Measurements from ENCODE around the gene HYKK. TPM values are rescaled to one million over a fixed set of nuclear protein-coding genes. Genes with fewer than 3 reads are reported as not detected.
"Not testable (repeated sequence)": the region's sequence is repeated elsewhere in the genome, so short reads cannot be mapped to it uniquely, and the experiment has no call there.

HYKK gene
- total RNA-seq, 4 donors from 2014 or later, result 0.87 to 6.6 (median 4.4) TPM

- in situ Hi-C loops (cut with MboI; ENCODE audit: low sequenced_read_pairs in 4 of 4) (no loop called here), intact Hi-C loops (cut with DNase I; ENCODE audit: low total_unique reads) (no loop called here)
- no peaks in the 10 kb centered on the region for H3K9me3 ChIP-seq
- no peaks in the 10 kb centered on the region for H3K27me3 ChIP-seq
- no peaks in the 10 kb centered on the region for H3K4me1 ChIP-seq
- H3K4me3 ChIP-seq, result no peak overlapping the region
- TF ChIP-seq POLR2A (IDR thresholded peaks at IDR 0.05) (no peak), CTCF (IDR thresholded peaks at IDR 0.05 in 4 of 5, conservative IDR thresholded peaks at IDR 0.05 in 1 of 5) (no peak)
- ATAC-seq (no peak), DNase-seq (no peak)
- peaks cover 2 to 35% of the 10 kb centered on the region in 2 donors for H3K36me3 ChIP-seq
- no peak overlapping the region for H3K27ac ChIP-seq
Measured at GRCh38 chr15:78552597-78552996, 45.2 kb downstream of the HYKK start.

- H3K4me3 ChIP-seq; H3K27ac ChIP-seq; H3K9me3 ChIP-seq; in situ Hi-C loops (cut with MboI; ENCODE audit: low sequenced_read_pairs in 4 of 4); H3K36me3 ChIP-seq; DNase-seq; intact Hi-C loops (cut with DNase I; ENCODE audit: low total_unique reads); H3K27me3 ChIP-seq; ATAC-seq: not testable (repeated sequence)
- peaks cover 9 to 14% of the 10 kb centered on the region in 2 donors for H3K4me1 ChIP-seq
Measured at GRCh38 chr15:78560201-78560600, 52.8 kb downstream of the HYKK start.

- intact Hi-C loops (cut with DNase I; ENCODE audit: low total_unique reads) (no loop called here), in situ Hi-C loops (cut with MboI; ENCODE audit: low sequenced_read_pairs in 4 of 4) (no loop called here)
- H3K9me3 ChIP-seq, result no peaks in the 10 kb centered on the region
- peaks cover 16 to 23% of the 10 kb centered on the region in 2 donors for H3K4me1 ChIP-seq
- TF ChIP-seq CTCF (IDR thresholded peaks at IDR 0.05 in 4 of 5, conservative IDR thresholded peaks at IDR 0.05 in 1 of 5) (no peak), POLR2A (IDR thresholded peaks at IDR 0.05) (no peak)
- H3K4me3 ChIP-seq, result no peak overlapping the region
- no peak for ATAC-seq
- H3K27ac ChIP-seq, result no peak overlapping the region
- H3K36me3 ChIP-seq, result no peaks in the 10 kb centered on the region
- DNase-seq, result no peak
- H3K27me3 ChIP-seq, result peaks cover 0 to 5% (median under 1%) of the 10 kb centered on the region in 3 donors
Measured at GRCh38 chr15:78561490-78561889, 54.1 kb downstream of the HYKK start.

- no peak for TF ChIP-seq CTCF (IDR thresholded peaks at IDR 0.05 in 4 of 5, conservative IDR thresholded peaks at IDR 0.05 in 1 of 5)
- no peak for TF ChIP-seq POLR2A (IDR thresholded peaks at IDR 0.05)
- no peak overlapping the region for H3K27ac ChIP-seq
- no peaks in the 10 kb centered on the region for H3K9me3 ChIP-seq
- H3K4me3 ChIP-seq, result no peak overlapping the region
- peaks cover 7 to 21% (median 11%) of the 10 kb centered on the region in 3 donors for H3K27me3 ChIP-seq
- H3K4me1 ChIP-seq, result peaks cover 17 to 24% of the 10 kb centered on the region in 2 donors
- H3K36me3 ChIP-seq, result no peaks in the 10 kb centered on the region
- in situ Hi-C loops (cut with MboI; ENCODE audit: low sequenced_read_pairs in 4 of 4) (no loop called here), intact Hi-C loops (cut with DNase I; ENCODE audit: low total_unique reads) (no loop called here)
- DNase-seq (no peak), ATAC-seq (no peak)
Measured at GRCh38 chr15:78563092-78563491, 55.7 kb downstream of the HYKK start.

GRCh38 chr15:78564743-78565096 lies 57.3 kb downstream of the HYKK start:
- H3K4me3 ChIP-seq, result peak overlapping the region in 1 of 4 donors; percentile 58
- in situ Hi-C loops (cut with MboI; ENCODE audit: low sequenced_read_pairs in 4 of 4) (no loop called here), intact Hi-C loops (cut with DNase I; ENCODE audit: low total_unique reads) (no loop called here)
- H3K27me3 ChIP-seq, result peaks cover 7 to 24% (median 11%) of the 10 kb centered on the region in 3 donors
- ATAC-seq, result no peak
- H3K27ac ChIP-seq, result no peak overlapping the region
- H3K4me1 ChIP-seq, result peaks cover 11 to 18% of the 10 kb centered on the region in 2 donors
- H3K36me3 ChIP-seq, result no peaks in the 10 kb centered on the region
- DNase-seq, result no peak
- TF ChIP-seq POLR2A (IDR thresholded peaks at IDR 0.05) (no peak), CTCF (IDR thresholded peaks at IDR 0.05 in 4 of 5, conservative IDR thresholded peaks at IDR 0.05 in 1 of 5) (no peak)
- no peaks in the 10 kb centered on the region for H3K9me3 ChIP-seq

Data from gastrocnemius medialis (tissue), 4 donors.